Sciatic nerve (tissue), 2 donors: ENCODE data around the gene ARHGEF17. TPM values are rescaled to one million over a fixed set of nuclear protein-coding genes. Genes with fewer than 3 reads are reported as not detected.

Source experiments
- ATAC-seq: fragments of 200-7000 bp; cut with Tn5 transposase; one replicate; pipeline ENCODE4 v1.9.1; 2020; ENCODE audit warnings: mild to moderate bottlenecking, moderate library complexity
- DNase-seq: peaks from one replicate; pipeline ENCODE4 v3.0.0-alpha.2; 2020; ENCODE audit warnings: low spot score
- intact Hi-C: fragments of 100-400 bp; cut with DNase I; formaldehyde crosslinking; loops from one replicate; pipeline ENCODE4 v1.14.2; 2022
- total RNA-seq: library from RNA; stranded (reverse); fragmentation: NEBNext Ultra II Directional; extraction: Animal tissue kit (Norgen Biotek cat#: 25700); gene quantifications from one replicate; pipeline ENCODE4 v1.2.1, GENCODE V29; 2021
- donor health status: DM: no; HTN: no; CAD: no.
- donor health status: DM: no; HTN: no; CAD: no.

ARHGEF17 gene
- total RNA-seq, 1 donor from 2014 or later, result 110 TPM

DNA sequence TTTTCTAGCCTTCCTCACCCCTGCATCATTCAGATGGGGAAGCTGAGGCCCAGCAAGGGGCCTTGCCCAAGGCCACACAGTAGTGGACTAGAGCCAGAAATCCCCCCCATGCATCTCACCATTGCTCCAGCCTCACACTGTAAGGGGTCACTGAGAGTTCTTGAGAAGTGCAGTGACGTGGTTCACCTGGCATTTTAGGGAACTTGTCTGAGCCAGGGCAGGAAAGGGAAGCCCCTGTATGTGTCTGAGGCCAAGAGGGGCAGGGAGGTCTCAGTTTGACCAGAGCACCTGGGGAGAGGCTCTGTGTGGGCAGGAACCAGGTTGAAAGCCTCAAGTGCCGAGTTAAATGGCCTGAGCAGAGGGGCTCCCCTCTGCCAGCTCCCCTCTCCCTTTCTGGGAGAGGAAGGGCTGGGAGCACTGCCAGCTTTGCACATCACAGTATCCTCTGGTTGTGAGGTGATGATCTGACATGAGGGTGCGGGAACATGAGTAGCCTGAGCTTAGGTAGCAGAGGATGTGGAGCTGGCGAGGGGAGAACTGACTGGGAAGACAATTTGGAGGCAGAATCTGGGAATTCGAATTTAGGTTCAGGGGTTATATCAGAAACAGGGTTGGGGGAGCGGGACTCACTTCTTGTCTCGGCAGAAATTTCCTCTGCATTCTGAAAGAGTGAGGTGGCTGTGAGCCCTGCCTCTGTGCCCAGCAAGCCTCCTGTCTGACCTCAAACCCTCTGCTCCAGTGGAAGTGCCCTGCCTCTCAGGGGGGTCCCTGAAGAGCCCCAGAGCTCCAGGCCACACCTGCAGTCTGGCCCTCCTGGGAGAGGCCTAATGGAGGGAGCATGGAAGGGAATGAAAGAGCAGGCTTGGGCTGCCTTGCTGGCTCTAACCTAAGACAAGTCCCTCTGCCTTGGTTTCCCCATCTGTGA, 14.6 kb downstream of the ARHGEF17 start:
- intact Hi-C loops, result no loop called here
- no peak for DNase-seq
- ATAC-seq, result peak; percentile 0

DNA sequence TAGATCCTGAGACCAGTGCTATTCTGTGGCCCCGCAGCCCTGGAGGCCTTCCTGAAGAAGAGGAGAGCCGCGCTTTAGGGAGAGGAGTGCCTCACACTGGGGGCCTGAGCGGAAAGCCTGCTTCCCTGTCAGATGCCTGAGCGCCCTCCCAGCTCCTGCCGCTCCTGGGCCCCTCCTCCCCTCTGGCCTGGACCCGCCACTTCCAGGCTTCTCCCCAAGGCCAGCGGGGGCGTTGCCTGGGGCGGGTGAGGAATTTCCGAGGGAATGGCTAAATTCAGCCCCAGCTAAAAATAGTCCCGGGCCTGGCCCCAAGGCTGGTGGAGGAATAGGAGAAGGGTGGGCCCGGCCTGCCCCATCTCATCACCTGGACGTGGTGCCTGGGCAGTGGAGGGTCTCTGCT, 15.4 kb downstream of the ARHGEF17 start:
- intact Hi-C loops, result no loop called here
- ATAC-seq (peak; percentile 77), DNase-seq (peak; percentile 87)

DNA sequence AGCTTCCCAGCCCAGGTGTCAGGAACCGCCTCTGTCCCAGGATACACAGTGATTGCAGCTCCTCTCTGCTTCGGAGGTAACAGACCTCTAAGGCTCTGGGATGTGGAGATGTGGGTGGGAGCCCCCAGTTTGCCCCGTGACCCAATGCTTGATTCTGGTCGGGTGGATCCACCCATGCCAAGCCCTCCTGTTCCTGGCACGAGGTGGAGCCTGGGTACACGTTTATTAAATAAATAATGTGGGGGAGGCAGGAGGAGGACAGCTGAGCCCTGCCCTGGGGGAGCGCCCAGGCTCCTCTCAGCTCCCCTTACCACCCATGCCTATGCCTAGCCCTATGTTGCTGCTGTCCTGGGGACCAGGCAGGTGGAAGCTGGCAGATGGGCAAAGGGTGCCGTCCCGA, 16.0 kb downstream of the ARHGEF17 start:
- ATAC-seq (no peak), DNase-seq (no peak)
- intact Hi-C loops, result no loop called here

DNA sequence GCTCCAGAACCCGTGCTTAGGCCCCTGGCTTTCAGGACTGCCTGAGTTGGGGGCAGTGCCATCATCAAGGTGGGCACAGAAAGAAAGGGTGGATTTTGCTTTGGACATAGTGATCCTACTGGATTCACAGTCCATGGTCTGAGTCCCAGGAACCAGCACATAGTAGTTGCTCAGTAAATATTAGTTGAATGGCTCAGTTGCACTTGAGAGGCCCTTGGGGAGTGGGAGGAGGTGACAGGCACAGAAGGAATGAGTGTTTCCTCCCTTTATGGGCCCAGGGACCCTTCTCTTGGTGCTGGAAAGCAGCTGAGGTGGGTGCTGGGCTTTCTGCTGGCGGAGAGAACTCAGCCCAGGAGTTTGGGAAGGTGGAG, 16.6 kb downstream of the ARHGEF17 start:
- intact Hi-C loops, result no loop called here
- ATAC-seq (no peak), DNase-seq (no peak)

DNA sequence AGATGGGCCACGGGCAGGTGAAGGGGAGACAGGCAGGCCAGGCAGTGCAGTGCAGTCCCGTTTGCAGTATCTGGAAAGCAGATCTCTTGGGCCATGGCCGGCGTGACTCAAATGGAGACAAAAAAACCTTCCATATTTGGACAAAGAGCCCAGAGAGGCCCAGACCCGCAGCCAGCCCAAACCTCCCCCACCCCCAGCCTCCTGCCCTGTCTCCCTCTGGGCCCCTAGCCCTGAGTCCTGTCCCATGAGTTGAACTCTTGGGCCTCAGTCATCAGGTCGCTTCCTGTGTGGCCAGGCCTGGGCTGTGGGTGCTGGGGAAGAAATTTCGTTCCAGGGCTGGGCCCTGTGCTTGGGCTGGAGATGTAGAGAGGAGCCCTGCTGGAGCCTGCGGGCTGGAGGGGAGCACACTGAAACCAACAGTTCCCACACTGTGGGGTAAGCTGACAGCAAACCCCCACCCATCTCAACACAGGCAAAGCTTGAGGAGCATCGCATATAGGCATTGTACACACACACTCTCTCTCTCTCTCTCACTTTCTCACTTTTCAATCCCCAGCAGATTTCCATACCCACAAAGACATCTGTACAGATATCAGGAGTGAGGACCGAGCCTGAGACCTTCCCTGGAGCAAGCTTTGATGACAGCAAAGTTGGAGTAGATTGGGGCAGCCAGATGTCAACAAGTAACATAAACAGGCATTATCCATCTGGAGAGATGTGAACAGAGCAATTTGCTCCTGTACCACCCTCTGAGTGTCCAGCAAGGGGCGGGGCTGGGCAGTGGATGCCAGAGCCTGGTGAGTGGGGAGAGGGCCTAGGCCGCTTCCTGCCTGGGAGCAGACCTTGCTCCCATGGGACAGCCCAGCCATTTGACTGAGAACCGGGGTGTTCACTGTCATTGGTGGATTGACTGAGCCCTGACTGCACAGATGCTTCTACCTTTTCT, 17.2 kb downstream of the ARHGEF17 start:
- intact Hi-C loops, result no loop called here
- DNase-seq, result no peak
- no peak for ATAC-seq

DNA sequence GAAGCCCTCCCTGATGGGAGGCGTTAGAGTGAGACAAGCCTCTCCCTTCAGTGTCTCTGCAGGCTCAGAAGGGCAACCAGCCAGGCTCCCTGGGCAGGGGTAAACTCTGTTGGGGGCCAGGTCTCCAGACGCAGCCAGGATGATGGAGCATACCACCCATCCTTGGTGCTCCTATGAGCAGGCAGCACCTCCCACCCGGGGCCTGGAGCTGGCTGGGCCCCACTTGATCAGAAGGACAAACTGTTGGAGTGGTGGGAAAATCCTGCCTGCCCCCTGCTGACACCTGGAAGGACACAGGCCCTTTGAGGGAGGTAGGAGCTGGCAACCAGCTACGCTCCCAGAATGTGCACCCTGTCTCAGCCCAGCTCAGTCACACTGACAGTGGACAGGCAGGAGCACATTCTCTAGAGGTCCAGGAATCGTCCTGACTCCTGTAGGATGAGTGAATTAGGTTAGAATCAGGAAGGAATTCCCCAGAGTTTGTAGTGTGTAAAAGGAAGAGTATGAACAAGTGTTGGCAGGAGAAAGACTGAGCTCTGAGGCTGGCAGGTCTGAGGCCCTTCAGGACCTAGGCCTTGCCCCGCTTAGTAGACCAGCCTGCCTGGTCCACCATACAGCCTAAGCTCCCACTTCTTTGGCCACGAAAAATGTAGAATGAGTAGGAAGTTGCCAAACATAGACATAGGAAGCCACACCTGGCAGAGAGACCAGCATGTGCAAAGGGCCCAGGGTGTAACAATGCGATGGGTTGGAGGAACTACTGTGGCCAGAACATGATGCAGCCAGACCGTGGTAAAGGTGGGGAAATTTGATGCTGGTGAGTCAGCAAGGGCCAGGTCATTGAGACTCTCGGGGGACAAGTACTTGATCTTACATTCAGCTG, 19.1 kb downstream of the ARHGEF17 start:
- intact Hi-C loops, result no loop called here
- ATAC-seq (no peak), DNase-seq (no peak)

DNA sequence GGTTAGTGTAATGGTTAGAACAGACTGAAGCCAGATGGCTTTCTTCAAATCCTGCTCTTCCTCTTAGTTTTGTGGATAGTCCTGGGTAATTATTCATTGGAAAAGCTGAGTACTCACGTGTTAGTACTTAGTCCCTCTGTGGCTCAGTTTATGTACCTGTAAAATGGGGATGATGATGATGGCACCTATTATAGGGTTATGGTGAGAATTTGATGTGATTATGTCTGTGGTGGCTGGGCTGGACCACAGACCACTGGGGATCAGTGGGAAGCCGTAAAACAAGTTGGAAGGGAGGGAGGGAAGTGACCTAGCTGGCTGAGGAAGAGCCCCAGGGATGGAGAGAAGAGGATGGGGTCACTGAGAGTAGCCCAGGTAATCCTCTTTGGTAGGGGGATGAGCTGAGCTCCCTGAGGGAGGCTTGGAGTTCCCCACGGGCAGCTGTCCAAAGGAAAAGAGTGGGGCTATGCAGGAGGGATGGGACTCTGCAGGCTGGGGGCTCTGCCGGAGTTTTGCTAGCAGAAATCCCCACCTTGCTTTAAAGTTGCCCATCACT, 19.8 kb downstream of the ARHGEF17 start:
- DNase-seq, result no peak
- no peak for ATAC-seq
- intact Hi-C loops, result no loop called here

DNA sequence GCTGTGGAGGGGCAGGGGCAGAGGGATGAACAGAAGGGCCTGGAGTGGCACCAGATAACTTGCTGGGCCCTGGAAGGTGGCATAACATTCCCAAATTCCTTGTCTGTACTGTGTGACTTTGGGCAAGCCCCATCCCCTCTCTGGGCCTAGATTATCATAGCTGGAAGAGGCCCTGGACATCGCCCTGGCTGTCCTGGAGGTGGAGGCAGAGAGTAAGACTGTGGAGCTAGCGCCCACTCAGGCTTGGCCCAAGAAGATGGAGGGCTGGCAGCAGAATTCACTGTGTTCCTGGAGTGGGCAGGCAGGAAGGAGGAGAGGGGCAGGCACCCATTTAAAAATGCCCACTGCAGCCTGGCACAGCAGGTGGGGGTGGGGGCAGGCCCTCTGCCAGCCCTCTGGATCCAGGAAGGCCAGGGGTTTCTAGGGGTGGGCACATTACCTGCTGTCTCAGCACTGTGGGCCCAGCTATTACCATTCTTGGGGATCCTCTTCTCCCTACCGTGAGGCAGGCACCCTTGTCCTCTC, 22.6 kb downstream of the ARHGEF17 start:
- ATAC-seq (no peak), DNase-seq (no peak)
- intact Hi-C loops, result no loop called here

DNA sequence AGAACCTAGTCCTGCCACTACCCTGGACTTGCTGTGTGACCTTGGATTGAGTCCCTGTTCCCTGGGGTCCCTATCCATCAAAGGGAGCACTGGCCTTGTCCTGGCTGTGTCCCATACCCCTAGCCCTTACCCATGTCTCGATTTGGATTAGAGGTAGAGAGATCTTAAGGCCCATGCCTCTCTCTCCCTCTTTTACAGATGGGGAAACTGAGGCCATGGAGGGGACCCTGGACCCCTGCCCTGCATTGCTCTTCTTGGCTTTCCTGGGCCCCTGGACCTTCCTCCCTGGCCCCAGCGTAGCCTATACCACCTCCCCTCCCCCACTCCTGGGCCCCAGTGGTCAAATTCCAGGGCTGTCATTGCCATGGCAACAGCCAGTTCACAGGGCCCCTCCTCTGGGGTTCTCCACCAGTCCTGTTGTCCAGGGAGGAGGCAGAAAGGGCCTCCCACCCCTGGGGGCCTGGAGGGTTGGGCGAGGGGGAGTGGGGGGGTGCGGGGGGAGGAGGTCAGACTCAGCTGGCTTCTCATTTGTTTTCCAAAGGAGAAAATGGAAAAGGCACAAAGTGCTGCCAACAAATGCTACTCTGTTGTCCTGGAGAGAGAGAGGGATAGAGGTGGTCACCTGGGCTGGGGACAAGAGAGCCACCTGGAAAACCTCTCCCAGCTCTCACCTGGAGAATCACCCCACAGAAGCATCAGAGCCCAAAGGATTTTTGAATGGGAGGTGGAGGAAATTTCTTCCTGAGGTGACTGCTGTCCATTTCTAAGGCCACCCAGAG, 23.3 kb downstream of the ARHGEF17 start:
- DNase-seq (peak; percentile 80), ATAC-seq (peak; percentile 25)
- intact Hi-C loops, result no loop called here

DNA sequence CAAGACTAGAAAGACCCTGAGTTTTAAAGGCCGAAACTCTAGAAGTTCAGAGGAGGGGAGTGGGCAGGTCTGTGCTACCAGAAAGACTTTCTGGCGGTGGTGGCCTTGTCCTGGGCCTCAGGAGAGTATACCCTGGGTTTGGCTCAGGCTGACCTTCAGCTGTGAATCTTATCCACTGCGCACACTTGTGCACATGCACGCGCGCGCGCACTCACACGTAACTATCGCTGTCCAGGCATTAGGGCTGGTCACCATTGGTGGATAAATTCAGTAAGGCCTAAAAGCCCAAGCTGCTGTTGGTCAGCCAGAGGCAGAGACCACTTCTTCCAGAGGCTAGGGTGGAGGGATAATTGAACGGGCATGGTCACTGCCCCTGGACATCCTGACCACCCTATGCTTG, 25.1 kb downstream of the ARHGEF17 start:
- ATAC-seq, result no peak
- DNase-seq, result no peak
- intact Hi-C loops, result no loop called here

DNA sequence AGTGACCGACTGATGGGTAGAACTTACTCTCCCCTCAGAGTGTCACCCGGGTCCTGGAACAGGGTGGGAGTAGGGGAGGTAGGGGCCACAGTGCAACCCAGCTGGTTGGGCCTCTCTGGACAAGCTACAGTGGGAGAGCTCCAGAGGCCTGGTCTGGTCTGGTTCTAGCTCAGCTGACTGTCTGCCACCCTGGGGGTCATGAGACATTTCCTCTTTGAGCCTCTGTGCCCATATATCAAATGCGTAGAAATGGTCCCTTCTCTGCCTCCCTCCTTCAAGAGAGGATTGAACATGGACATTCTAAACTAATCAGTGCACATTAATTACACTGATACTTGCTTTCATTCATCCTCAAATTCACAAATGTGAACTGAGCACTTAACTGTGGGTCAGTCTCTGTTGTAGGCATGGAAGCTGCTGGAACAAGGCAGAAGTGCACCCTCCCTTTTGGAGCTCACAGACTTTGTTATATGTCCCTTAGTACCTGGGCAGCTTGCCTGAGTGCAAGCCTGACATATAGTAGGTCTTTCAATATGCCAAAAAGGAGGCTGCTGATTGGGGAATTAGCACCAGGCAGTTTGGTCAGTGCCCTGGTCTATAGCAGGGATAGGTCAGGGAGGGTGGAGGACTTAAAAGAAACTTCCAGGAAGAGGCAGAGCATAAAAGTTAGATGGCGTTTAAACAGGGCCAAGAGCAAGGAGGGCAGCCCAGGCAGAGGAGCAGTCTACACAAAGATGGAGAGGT, 25.7 kb downstream of the ARHGEF17 start:
- intact Hi-C loops, result loop anchor here (2.0 kb wide), 1 partner anchor 27 kb away; no protein-coding TSS in a partner anchor
- ATAC-seq (no peak), DNase-seq (no peak)

DNA sequence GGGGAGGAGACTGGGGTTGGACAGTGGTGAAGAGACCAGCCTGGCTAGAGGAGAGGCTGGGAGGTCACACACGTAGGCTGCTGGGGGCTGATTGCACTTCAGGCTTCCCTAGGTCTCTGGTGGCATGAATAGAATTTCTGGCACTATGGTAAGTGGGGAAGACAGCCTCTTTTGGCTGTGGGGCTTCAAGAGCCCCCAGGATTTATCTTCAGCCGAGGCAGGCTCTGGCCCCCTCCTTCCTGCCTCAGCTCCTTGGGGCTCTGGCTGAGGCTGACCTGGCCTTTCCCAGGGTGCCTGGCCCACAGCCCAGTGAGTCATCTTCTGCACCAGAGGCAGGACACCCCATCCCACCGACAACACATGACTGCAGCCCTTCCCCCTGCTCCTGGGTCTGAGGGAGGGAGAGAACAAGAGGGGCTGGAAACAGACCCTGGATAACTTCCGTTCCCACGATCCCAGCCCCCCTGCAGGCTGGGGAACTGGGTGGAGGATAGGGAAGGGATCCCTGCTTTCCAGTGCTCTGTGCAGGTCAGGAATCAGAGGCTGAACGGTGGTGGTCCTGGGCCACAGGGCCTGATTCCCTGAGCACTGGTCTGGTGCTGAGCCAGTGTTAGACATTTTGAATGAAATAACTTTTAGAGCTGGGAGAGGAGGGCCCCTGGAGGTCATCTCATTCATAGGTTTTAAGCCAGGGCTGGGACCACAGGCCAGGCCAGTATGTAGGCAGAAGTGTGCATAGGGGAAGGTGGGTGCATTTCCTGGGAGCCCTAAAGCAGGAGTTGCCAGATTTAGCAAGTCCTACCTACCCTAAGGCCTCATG, 26.5 kb downstream of the ARHGEF17 start:
- DNase-seq (peak; percentile 88), ATAC-seq (peak; percentile 78)
- intact Hi-C loops, result loop anchor here (2.0 kb wide), 1 partner anchor 28 kb away; no protein-coding TSS in a partner anchor

DNA sequence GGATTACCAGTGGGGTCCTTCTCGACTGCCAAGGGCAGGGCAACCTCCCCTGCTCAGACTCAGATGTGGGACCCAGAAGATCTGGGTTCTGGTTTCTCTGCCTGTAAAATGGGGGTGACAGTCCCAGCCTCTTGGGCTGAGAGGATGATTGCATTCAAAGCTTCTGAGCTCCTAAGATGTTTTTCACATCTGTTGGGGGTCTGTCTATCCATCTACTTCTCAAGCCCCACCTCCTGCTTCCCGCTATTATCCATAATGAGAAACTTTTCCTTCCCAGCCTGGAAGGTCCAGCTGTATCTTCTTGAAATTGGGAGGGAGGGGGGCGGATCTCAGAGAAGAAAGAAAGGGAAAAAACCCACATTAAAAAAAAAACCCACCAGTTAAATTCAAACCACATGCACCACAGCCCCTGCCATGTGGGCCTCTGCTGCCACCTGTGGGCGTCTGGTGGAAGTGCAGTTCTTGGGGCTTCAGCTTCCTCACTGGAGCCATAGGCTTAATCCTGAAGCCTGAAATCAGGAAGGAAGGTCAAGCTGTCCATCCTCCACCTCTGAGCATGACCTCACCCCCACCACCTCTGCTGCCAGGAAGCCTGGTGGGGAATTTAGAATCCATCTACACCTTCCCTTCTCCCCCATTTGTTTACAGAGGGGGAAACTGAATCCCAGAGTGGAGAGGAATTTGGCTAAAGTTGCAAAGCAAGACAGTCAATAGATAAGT, 27.3 kb downstream of the ARHGEF17 start:
- ATAC-seq (peak; percentile 70), DNase-seq (peak; percentile 94)
- intact Hi-C loops, result loop anchor here (2.0 kb wide), 1 partner anchor 29 kb away; no protein-coding TSS in a partner anchor

DNA sequence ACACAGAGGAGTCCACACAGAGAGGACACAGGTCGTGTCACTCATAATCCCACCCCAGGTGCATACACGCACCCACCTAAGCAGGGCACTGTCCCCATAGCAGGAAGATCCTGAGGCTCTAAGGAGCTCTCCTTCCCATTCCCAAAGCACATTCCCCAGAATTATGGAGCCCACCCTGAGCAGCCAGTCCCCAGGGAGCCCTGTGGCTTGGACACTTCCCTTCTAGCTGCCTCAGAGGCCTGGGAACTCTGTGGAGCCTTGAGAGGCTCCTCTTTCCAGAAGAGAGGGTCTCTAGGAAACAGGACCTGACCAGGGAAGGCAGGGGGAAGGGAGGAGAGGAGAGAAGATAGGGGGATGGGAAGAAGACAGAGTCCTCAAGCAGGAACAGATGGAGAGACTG, 29.8 kb downstream of the ARHGEF17 start:
- intact Hi-C loops, result no loop called here
- ATAC-seq (no peak), DNase-seq (no peak)

DNA sequence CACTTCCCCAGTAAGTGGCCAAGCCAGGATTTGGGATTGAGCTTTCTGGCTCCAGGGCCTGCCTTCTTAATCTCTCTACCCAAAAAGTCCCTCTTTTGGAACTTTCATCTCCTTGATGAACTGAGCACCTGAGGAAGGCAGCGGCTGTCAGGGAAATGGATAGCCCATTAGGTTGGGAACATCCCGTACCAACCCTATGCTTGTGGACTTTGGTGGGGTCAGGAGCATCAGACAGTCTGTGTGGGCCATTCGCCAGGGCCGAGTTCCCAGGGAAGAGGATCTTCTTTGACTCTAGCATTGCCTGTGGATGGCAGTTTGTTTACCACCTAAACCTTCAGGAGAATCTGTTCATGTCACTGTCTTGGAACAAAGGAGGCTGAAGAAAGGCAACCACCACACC, 30.2 kb downstream of the ARHGEF17 start:
- ATAC-seq, result peak; percentile 27
- no peak for DNase-seq
- intact Hi-C loops, result no loop called here
